ENCODE data around the gene PRMT3.

GRCh38 chr11:20453657-20454316 is 66.3 kb downstream of the PRMT3 start:
- TF ChIP-seq ZSCAN29 (CRISPR knock-in tag; conservative IDR thresholded peaks at IDR 0.05) (no peak), ZSCAN31 (CRISPR knock-in tag; IDR thresholded peaks at IDR 0.05; ENCODE audit: low read depth) (no peak), TCF12 (IDR thresholded peaks at IDR 0.05) (no peak), TCF12 (CRISPR knock-in tag; IDR thresholded peaks at IDR 0.05) (no peak), STAT5B (CRISPR knock-in tag; IDR thresholded peaks at IDR 0.05) (no peak), ETV6 (CRISPR knock-in tag; conservative IDR thresholded peaks at IDR 0.05) (no peak), GATAD2A (CRISPR knock-in tag; IDR thresholded peaks at IDR 0.05) (no peak), MXI1 (IDR thresholded peaks at IDR 0.05; ENCODE audit: borderline replicate concordance, low read depth, low read length) (no peak)
- TF ChIP-seq, protein P1, sequence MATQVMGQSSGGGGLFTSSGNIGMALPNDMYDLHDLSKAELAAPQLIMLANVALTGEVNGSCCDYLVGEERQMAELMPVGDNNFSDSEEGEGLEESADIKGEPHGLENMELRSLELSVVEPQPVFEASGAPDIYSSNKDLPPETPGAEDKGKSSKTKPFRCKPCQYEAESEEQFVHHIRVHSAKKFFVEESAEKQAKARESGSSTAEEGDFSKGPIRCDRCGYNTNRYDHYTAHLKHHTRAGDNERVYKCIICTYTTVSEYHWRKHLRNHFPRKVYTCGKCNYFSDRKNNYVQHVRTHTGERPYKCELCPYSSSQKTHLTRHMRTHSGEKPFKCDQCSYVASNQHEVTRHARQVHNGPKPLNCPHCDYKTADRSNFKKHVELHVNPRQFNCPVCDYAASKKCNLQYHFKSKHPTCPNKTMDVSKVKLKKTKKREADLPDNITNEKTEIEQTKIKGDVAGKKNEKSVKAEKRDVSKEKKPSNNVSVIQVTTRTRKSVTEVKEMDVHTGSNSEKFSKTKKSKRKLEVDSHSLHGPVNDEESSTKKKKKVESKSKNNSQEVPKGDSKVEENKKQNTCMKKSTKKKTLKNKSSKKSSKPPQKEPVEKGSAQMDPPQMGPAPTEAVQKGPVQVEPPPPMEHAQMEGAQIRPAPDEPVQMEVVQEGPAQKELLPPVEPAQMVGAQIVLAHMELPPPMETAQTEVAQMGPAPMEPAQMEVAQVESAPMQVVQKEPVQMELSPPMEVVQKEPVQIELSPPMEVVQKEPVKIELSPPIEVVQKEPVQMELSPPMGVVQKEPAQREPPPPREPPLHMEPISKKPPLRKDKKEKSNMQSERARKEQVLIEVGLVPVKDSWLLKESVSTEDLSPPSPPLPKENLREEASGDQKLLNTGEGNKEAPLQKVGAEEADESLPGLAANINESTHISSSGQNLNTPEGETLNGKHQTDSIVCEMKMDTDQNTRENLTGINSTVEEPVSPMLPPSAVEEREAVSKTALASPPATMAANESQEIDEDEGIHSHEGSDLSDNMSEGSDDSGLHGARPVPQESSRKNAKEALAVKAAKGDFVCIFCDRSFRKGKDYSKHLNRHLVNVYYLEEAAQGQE (IDR thresholded peaks at IDR 0.05; ENCODE audit: borderline replicate concordance in 1 of 2, low read depth in 1 of 2, low read length in 2 of 2), result no peak
